Smooth muscle cell (in vitro differentiated cells): Measurements from ENCODE around the gene PIGS. TPM values are rescaled to one million over a fixed set of nuclear protein-coding genes. Genes with fewer than 3 reads are reported as not detected.

Experiments
- DNase-seq: peaks from one replicate; lab custom pipeline; 2025; ENCODE audit not compliant: unreplicated experiment; lab: John Stamatoyannopoulos, UW
- H2AFZ ChIP-seq: fragments of 200-600 bp; sonication (generic); 2 replicates; pipeline ENCODE4 v1.6.0; 2016; ENCODE audit warnings: antibody characterized with exemption, low read depth, mild to moderate bottlenecking
- H3F3A ChIP-seq: fragments of 200-600 bp; sonication (generic); 2 replicates; pipeline ENCODE4 v1.6.0; 2017; ENCODE audit warnings: antibody characterized with exemption, low read depth
- H3K27ac ChIP-seq: fragments of 200-600 bp; sonication (generic); 2 replicates; pipeline ENCODE4 v1.5.1; 2016; ENCODE audit warnings: low read depth, mild to moderate bottlenecking
- H3K27me3 ChIP-seq: fragments of 200-600 bp; sonication (generic); 2 replicates; pipeline ENCODE4 v1.6.1; 2016; ENCODE audit warnings: low read depth, mild to moderate bottlenecking
- H3K36me3 ChIP-seq: fragments of 200-600 bp; sonication (generic); 2 replicates; pipeline ENCODE4 v1.5.1; 2016; ENCODE audit warnings: low read depth
- H3K4me1 ChIP-seq: fragments of 200-600 bp; sonication (generic); 2 replicates; pipeline ENCODE4 v1.5.1; 2016; ENCODE audit warnings: low read depth
- H3K4me2 ChIP-seq: fragments of 200-600 bp; sonication (generic); 2 replicates; pipeline ENCODE4 v1.6.0; 2016; ENCODE audit warnings: mild to moderate bottlenecking
- H3K4me3 ChIP-seq: fragments of 200-600 bp; sonication (generic); 2 replicates; pipeline ENCODE4 v1.5.1; 2016; ENCODE audit warnings: mild to moderate bottlenecking
- H3K79me2 ChIP-seq: fragments of 200-600 bp; sonication (generic); 2 replicates; pipeline ENCODE4 v1.6.0; 2016; ENCODE audit warnings: low read depth, mild to moderate bottlenecking
- H3K9ac ChIP-seq: fragments of 200-600 bp; sonication (generic); 2 replicates; pipeline ENCODE4 v1.6.0; 2016; ENCODE audit warnings: low read depth
- H3K9me3 ChIP-seq: fragments of 200-600 bp; sonication (generic); replicated peaks from 2 replicates; pipeline ENCODE4 v1.5.1; 2016; ENCODE audit warnings: low read depth
- H4K20me1 ChIP-seq: fragments of 200-600 bp; sonication (generic); 2 replicates; pipeline ENCODE4 v1.6.0; 2016; ENCODE audit warnings: low read depth
- CTCF ChIP-seq: fragments of 200-600 bp; sonication (generic); IDR thresholded peaks from 2 replicates; pipeline ENCODE4 v1.5.1; 2017; ENCODE audit warnings: borderline replicate concordance, mild to moderate bottlenecking, antibody characterized with exemption; ENCODE audit not compliant: insufficient read depth, poor library complexity, severe bottlenecking
- WGBS: methylation state at CpG from one replicate; pipeline ENCODE4 v1.1.7; 2016; ENCODE audit warnings: low lambda C conversion rate; 5-methylcytosine and 5-hydroxymethylcytosine counted together
- polyA plus RNA-seq: library from polyadenylated mRNA; unstranded; fragments of >200 nt; fragmentation: Nextera tagmentation; extraction: Ambion mirVana; gene quantifications from 2 replicates; pipeline ENCODE4 v1.2.1, GENCODE V29; 2016
- total RNA-seq: library from RNA; depleted of rRNA; stranded (reverse); fragments of >200 nt; gene quantifications from 2 replicates; pipeline ENCODE4 v1.2.3, GENCODE V29; 2014

The PIGS gene
- total and polyA plus RNA-seq, 2 experiments from 2014 or later = 61.3 to 69.2 TPM

DNA sequence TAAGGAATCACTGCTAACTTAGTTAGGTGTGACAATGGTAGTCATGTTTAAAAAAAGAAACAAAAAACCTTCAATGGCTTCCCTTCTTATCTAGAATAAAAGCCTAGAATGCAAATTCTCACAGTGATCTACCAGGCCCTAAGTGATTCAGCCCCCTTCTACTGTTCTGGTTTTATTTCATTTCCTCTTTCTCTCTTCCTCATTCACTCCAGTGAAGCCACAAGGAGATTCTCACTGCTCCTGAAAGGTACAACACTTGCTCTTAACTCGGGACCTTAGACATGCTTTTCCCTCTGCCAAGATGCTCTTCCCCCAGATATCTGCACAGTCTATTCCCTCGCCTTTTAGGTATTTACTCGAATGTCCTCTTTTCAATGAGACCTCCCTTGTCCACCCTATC is 3.7 kb downstream of the PIGS start:
- Histone ChIP-seq H3F3A (no peaks in the 10 kb centered on the region), H3K4me1 (peaks cover 6% of the 10 kb centered on the region), H3K4me3 (no peak overlapping the region), H2AFZ (no peak overlapping the region), H3K36me3 (no peaks in the 10 kb centered on the region), H3K9me3 (no peaks in the 10 kb centered on the region), H3K27ac (no peak overlapping the region), H4K20me1 (peaks cover 15% of the 10 kb centered on the region), H3K9ac (no peak overlapping the region), H3K79me2 (peaks cover 33% of the 10 kb centered on the region), H3K27me3 (no peaks in the 10 kb centered on the region), H3K4me2 (no peak overlapping the region)
- WGBS = 91% methylated on average over 3 of the region's 3 CpGs
- no peak for DNase-seq
- TF ChIP-seq CTCF = no peak

DNA sequence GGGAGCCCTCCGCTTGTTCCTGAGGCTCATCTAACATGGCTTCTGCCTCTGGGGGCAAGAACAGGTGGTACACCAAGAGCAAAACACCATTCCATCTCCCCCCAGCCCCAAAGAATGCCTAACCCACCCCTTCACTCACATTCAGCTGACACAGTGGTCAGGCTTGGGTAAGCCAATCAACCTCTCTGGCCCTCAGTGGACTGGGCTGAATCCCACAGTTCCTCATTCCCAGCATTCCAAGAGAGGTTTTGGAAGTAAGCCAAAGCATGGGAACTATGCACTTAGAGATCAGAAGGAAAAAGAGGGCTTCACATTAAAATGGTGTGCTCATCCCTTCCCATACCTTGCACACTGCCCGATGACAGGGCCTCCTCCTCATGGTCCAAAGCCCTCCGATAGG is 7.8 kb downstream of the PIGS start:
- Histone ChIP-seq H3K4me3 (no peak overlapping the region), H3K4me2 (no peak overlapping the region), H3K27ac (no peak overlapping the region), H3K4me1 (no peaks in the 10 kb centered on the region), H3F3A (no peaks in the 10 kb centered on the region), H3K9ac (no peak overlapping the region), H4K20me1 (peaks cover 12% of the 10 kb centered on the region), H3K27me3 (no peaks in the 10 kb centered on the region), H3K9me3 (no peaks in the 10 kb centered on the region), H2AFZ (no peak overlapping the region), H3K36me3 (no peaks in the 10 kb centered on the region), H3K79me2 (peaks cover 9% of the 10 kb centered on the region)
- 96% methylated on average over 3 of the region's 3 CpGs for WGBS
- DNase-seq = no peak
- TF ChIP-seq CTCF = no peak

- no peak for TF ChIP-seq CTCF
- Histone ChIP-seq H2AFZ (no peak overlapping the region), H3K79me2 (peaks cover 9% of the 10 kb centered on the region), H3K4me3 (no peak overlapping the region), H3K27ac (no peak overlapping the region), H3K4me2 (no peak overlapping the region), H3K36me3 (no peaks in the 10 kb centered on the region), H3K9ac (no peak overlapping the region), H3K4me1 (peaks cover 11% of the 10 kb centered on the region), H3K27me3 (no peaks in the 10 kb centered on the region), H4K20me1 (peaks cover 18% of the 10 kb centered on the region), H3K9me3 (no peaks in the 10 kb centered on the region), H3F3A (no peaks in the 10 kb centered on the region)
- DNase-seq = no peak
- WGBS = 98% methylated on average over 3 of the region's 3 CpGs
Measured at GRCh38 chr17:28555022-28555421, 16.3 kb downstream of the PIGS start.

- H3K27me3 ChIP-seq = no peaks in the 10 kb centered on the region
- H3K79me2 ChIP-seq = peaks cover 9% of the 10 kb centered on the region
- no peak overlapping the region for H3K4me2 ChIP-seq
- H3K4me3 ChIP-seq = no peak overlapping the region
- peaks cover 23% of the 10 kb centered on the region for H4K20me1 ChIP-seq
- H3F3A ChIP-seq = no peaks in the 10 kb centered on the region
- no peaks in the 10 kb centered on the region for H3K36me3 ChIP-seq
- H3K9ac ChIP-seq = no peak overlapping the region
- no peak for TF ChIP-seq CTCF
- DNase-seq = no peak
- no peak overlapping the region for H3K27ac ChIP-seq
- peaks cover 16% of the 10 kb centered on the region for H3K4me1 ChIP-seq
- no peak overlapping the region for H2AFZ ChIP-seq
- WGBS = 96% methylated on average over 6 of the region's 6 CpGs
- no peaks in the 10 kb centered on the region for H3K9me3 ChIP-seq
Measured at GRCh38 chr17:28554565-28554964, 16.8 kb downstream of the PIGS start.
